ENCODE results near the gene FAT3. TPM values are rescaled to one million over a fixed set of nuclear protein-coding genes. Genes with fewer than 3 reads are reported as not detected.

FAT3 gene
- polyA plus RNA-seq, 3 donors: not detected

GRCh38 chr11:92259861-92260260, 35.2 kb downstream of the FAT3 start:
- no peaks in the 10 kb centered on the region for H3K79me2 ChIP-seq (ENCODE audit: insufficient read depth, low read length)
- intact Hi-C loops (cut with micrococcal nuclease): no loop called here

GRCh38 chr11:92264350-92264749, 39.7 kb downstream of the FAT3 start:
- Mint-ChIP-seq H3K4me1 (no peaks in the 10 kb centered on the region), H3K27me3 (ENCODE audit: low read depth in 3 of 3) (peaks cover 0 to 1% (median 0%) of the 10 kb centered on the region in 3 donors), H3K4me3 (no peak overlapping the region), H3K27ac (no peak overlapping the region), H3K36me3 (no peaks in the 10 kb centered on the region), H3K9me3 (peaks cover 0 to 3% (median 0%) of the 10 kb centered on the region in 7 donors)
- 100% methylated on average over 1 of the region's 2 CpGs for WGBS (ENCODE audit: insufficient coverage)
- Histone ChIP-seq H3K79me2 (ENCODE audit: insufficient read depth, low read length) (no peaks in the 10 kb centered on the region), H4K20me1 (ENCODE audit: insufficient read depth, low read length) (no peaks in the 10 kb centered on the region), H2AFZ (ENCODE audit: insufficient read depth, low read depth, low read length, poor library complexity, severe bottlenecking) (no peak overlapping the region), H3K36me3 (replicated peaks in 1 of 2; ENCODE audit: control insufficient read depth in 1 of 2, insufficient read depth in 2 of 2, low read length in 2 of 2) (no peaks in the 10 kb centered on the region), H3K9me3 (replicated peaks in 1 of 2; ENCODE audit: control insufficient read depth in 1 of 2, insufficient read depth in 1 of 2, low read length in 2 of 2) (no peaks in the 10 kb centered on the region), H3K4me2 (replicated peaks; ENCODE audit: extremely low read depth, low read length, poor library complexity, severe bottlenecking) (no peak overlapping the region), H3K4me1 (ENCODE audit: control insufficient read depth in 1 of 2, insufficient read depth in 2 of 2, low read length in 2 of 2) (no peaks in the 10 kb centered on the region), H3K27ac (ENCODE audit: low read depth in 1 of 2, low read length in 2 of 2) (no peak overlapping the region), H3K4me3 (replicated peaks in 1 of 3; ENCODE audit: low read depth in 2 of 3, low read length in 3 of 3) (no peak overlapping the region), H3K9ac (ENCODE audit: insufficient read depth, low read length, poor library complexity, severe bottlenecking) (no peak overlapping the region), H3K27me3 (ENCODE audit: control insufficient read depth in 2 of 2, insufficient read depth in 2 of 2, low read length in 2 of 2) (no peaks in the 10 kb centered on the region)
- TF ChIP-seq CTCF (IDR thresholded peaks at IDR 0.05): no peak
- no peak for DNase-seq
- intact Hi-C loops (cut with micrococcal nuclease): no loop called here

More at GRCh38 chr11:92259861-92260260, 35.2 kb downstream of the FAT3 start:
- no peaks in the 10 kb centered on the region for H3K4me1 Mint-ChIP-seq
- H3K4me1 ChIP-seq (ENCODE audit: control insufficient read depth in 1 of 2, insufficient read depth in 2 of 2, low read length in 2 of 2): no peaks in the 10 kb centered on the region
- H3K4me3 Mint-ChIP-seq: no peak overlapping the region
- H3K27me3 ChIP-seq (ENCODE audit: control insufficient read depth in 2 of 2, insufficient read depth in 2 of 2, low read length in 2 of 2): no peaks in the 10 kb centered on the region
- WGBS (ENCODE audit: insufficient coverage): no CpG with 5 or more reads among the region's 4 CpGs
- no peaks in the 10 kb centered on the region for H3K36me3 ChIP-seq (replicated peaks in 1 of 2; ENCODE audit: control insufficient read depth in 1 of 2, insufficient read depth in 2 of 2, low read length in 2 of 2)
- H3K27me3 Mint-ChIP-seq (ENCODE audit: low read depth in 3 of 3): peaks cover 0 to under 1% (median 0%) of the 10 kb centered on the region in 3 donors
- DNase-seq: no peak
- TF ChIP-seq CTCF (IDR thresholded peaks at IDR 0.05): no peak
- H3K9ac ChIP-seq (ENCODE audit: insufficient read depth, low read length, poor library complexity, severe bottlenecking): no peak overlapping the region
- no peak overlapping the region for H3K27ac ChIP-seq (ENCODE audit: low read depth in 1 of 2, low read length in 2 of 2)
- no peak overlapping the region for H2AFZ ChIP-seq (ENCODE audit: insufficient read depth, low read depth, low read length, poor library complexity, severe bottlenecking)
- no peak overlapping the region for H3K4me3 ChIP-seq (replicated peaks in 1 of 3; ENCODE audit: low read depth in 2 of 3, low read length in 3 of 3)
- no peaks in the 10 kb centered on the region for H4K20me1 ChIP-seq (ENCODE audit: insufficient read depth, low read length)
- peaks cover 0 to 2% (median 0%) of the 10 kb centered on the region in 7 donors for H3K9me3 Mint-ChIP-seq
- H3K27ac Mint-ChIP-seq: no peak overlapping the region
- H3K36me3 Mint-ChIP-seq: no peaks in the 10 kb centered on the region
- no peaks in the 10 kb centered on the region for H3K9me3 ChIP-seq (replicated peaks in 1 of 2; ENCODE audit: control insufficient read depth in 1 of 2, insufficient read depth in 1 of 2, low read length in 2 of 2)
- H3K4me2 ChIP-seq (replicated peaks; ENCODE audit: extremely low read depth, low read length, poor library complexity, severe bottlenecking): no peak overlapping the region

Data from CD14-positive monocyte (primary cell).